GM18508 (cell line): Measurements from ENCODE around the gene DLK1.

ENCODE experiments used
- ATAC-seq: cut with Tn5 transposase; IDR thresholded peaks from one replicate; pipeline ENCODE4 v1.9.1; 2021; ENCODE audit warnings: moderate number of reproducible peaks; ENCODE audit not compliant: insufficient read depth, unreplicated experiment

Gene DLK1

GRCh38 chr14:100692859-100693558 lies 33.7 kb upstream of the DLK1 start:
- no peak for ATAC-seq

- ATAC-seq: no peak
Measured at GRCh38 chr14:100693877-100694578, 32.7 kb upstream of the DLK1 start.

GRCh38 chr14:100694579-100695422 lies 31.9 kb upstream of the DLK1 start:
- ATAC-seq: no peak

GRCh38 chr14:100695423-100695738 lies 31.3 kb upstream of the DLK1 start:
- no peak for ATAC-seq

- no peak for ATAC-seq
Measured at GRCh38 chr14:100696008-100696407, 30.7 kb upstream of the DLK1 start.

GRCh38 chr14:100696590-100696989 lies 30.1 kb upstream of the DLK1 start:
- ATAC-seq: no peak

- no peak for ATAC-seq
Measured at GRCh38 chr14:100698066-100698465, 28.6 kb upstream of the DLK1 start.

GRCh38 chr14:100698666-100699448 lies 27.8 kb upstream of the DLK1 start:
- ATAC-seq: no peak

GRCh38 chr14:100701314-100701713 lies 25.4 kb upstream of the DLK1 start:
- no peak for ATAC-seq

- ATAC-seq: no peak
Measured at GRCh38 chr14:100702590-100702989, 24.1 kb upstream of the DLK1 start.

- no peak for ATAC-seq
Measured at GRCh38 chr14:100703386-100704220, 23.1 kb upstream of the DLK1 start.

- ATAC-seq: no peak
Measured at GRCh38 chr14:100706200-100706599, 20.5 kb upstream of the DLK1 start.

GRCh38 chr14:100706860-100707259 lies 19.8 kb upstream of the DLK1 start:
- no peak for ATAC-seq

GRCh38 chr14:100708425-100709288 lies 18.0 kb upstream of the DLK1 start:
- ATAC-seq: no peak

- ATAC-seq: no peak
Measured at GRCh38 chr14:100709289-100710284, 17.1 kb upstream of the DLK1 start.

- ATAC-seq: no peak
Measured at GRCh38 chr14:100710391-100710790, 16.3 kb upstream of the DLK1 start.

- no peak for ATAC-seq
Measured at GRCh38 chr14:100710826-100711462, 15.7 kb upstream of the DLK1 start.
